Endometrial microvascular endothelial cells (primary cell): Measurements from ENCODE around the gene FNBP1. TPM values are rescaled to one million over a fixed set of nuclear protein-coding genes. Genes with fewer than 3 reads are reported as not detected.

ENCODE experiments used
- in situ Hi-C: cut with HindIII; loops from 2 replicates; pipeline ENCODE4 v1.10.0; 2017; ENCODE audit warnings: low sequenced_read_pairs, low pct_unique_long_range_greater_than_20kb; ENCODE audit errors: inconsistent ontology term
- total RNA-seq: library from RNA; depleted of rRNA; stranded (reverse); fragments of >200 nt; gene quantifications from one replicate; pipeline ENCODE4 v1.2.3, GENCODE V29; 2015; ENCODE audit errors: inconsistent ontology term

Gene FNBP1
- total RNA-seq, 1 donor from 2014 or later: 6.9 TPM

DNA sequence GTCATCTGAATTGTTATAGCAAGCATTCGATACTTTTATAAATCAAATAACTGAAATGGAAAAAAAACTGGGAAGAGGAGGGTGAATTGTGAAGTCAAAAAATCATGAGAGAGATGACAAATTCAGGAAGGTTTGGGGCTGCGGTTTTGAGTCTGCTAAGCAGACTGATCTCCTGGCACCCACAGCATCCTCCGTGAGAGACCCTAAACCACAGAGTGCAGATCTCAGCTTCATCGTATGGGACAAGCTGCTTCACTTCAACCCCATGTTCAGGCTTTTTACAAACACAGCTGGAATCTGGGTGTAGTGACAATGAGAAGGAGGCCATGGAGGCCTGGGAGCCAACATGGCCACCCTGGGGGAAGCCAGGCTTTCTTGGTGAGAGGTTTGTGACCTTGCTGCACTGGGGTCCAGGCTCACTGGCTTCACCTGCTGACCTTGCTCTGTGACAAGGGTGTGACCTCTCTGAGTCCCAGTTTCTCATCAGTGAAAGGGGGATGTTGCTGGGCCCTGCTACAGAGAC, 188.3 kb downstream of the FNBP1 start:
- in situ Hi-C loops: no loop called here

DNA sequence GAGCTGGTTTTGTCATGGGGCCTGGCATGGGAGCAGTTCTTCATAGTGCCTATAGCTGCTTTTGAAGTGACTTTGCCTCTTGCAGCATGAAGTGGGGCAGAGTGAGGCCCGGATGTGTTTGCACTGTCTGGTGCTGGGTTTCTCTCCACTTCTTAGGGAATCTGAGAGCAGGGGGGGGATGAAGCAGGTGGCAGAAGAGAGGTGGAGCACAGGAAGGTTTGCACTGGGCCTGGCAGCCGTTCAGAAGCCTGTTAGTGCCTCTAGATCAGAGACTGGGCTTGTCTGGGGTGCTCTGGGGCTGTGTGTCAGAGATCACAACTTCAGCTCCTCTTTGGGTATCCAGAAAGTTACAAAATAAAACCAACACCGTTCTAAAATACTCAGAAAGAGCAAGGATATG, 189.4 kb downstream of the FNBP1 start:
- in situ Hi-C loops: no loop called here

GRCh38 chr9:129852579-129852978, 190.4 kb downstream of the FNBP1 start:
- in situ Hi-C loops: no loop called here

GRCh38 chr9:129851821-129852220, 191.2 kb downstream of the FNBP1 start:
- in situ Hi-C loops: no loop called here

GRCh38 chr9:129850821-129851550, 192.0 kb downstream of the FNBP1 start:
- in situ Hi-C loops: no loop called here

GRCh38 chr9:129849901-129850300, 193.1 kb downstream of the FNBP1 start:
- in situ Hi-C loops: no loop called here

DNA sequence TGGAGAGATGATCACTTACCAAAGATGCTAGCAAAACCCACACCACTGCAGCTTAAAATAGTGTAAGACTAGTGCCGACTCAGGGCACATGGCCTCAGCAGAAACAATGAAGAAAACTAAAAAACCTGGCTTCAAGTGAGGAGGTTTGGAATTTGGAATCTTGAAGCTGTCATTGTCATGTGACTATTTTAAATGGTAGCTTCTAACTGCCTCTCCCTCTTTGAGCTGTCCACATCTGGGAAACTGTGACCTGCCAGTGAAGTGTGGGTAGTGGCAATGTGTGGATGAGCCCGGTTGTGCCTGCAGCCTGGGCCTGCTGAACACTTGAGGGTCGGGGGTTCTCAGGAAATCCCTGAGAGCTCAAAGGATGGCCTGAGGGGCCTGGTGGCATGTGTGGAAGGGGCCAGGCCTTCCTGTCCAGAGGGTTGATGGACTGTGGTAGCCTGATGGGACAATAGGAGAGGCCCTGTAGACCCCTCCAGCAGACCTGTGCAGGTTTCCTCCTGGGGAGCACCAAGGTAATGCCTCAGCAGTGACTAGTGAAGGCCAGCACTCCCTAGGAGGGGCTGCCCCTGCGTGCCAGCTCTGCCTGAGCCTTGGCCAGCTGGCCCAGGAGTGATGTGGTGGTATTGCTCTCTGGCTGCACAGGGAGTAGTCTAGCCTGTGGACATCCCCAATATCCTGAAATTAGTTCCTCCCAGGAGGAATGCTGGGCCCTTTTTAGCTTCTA, 194.1 kb downstream of the FNBP1 start:
- in situ Hi-C loops: no loop called here

DNA sequence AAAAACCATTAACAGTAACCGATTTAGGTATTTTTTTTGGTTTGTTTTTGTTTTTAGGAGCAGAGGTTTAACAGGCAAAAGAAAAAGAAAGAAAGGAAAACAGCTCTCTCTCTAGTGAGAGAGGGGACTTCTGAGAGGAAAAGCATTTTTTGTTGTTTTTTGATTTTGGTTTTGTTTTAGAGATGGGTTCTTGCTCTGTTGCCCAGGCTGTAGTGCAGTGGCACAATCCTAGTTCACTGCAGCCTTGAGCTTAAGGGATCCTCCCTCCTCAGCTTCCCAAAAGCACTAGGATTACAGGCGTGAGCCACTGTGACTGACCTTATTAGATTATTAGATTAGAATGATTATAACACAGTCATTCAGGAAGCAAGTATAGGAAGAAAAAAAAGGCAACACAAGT, 197.6 kb downstream of the FNBP1 start:
- in situ Hi-C loops: no loop called here

- in situ Hi-C loops: no loop called here
These were observed 201.9 kb downstream of the FNBP1 start for GRCh38 chr9:129841071-129841470.

GRCh38 chr9:129840034-129840433, 203.0 kb downstream of the FNBP1 start:
- in situ Hi-C loops: no loop called here

DNA sequence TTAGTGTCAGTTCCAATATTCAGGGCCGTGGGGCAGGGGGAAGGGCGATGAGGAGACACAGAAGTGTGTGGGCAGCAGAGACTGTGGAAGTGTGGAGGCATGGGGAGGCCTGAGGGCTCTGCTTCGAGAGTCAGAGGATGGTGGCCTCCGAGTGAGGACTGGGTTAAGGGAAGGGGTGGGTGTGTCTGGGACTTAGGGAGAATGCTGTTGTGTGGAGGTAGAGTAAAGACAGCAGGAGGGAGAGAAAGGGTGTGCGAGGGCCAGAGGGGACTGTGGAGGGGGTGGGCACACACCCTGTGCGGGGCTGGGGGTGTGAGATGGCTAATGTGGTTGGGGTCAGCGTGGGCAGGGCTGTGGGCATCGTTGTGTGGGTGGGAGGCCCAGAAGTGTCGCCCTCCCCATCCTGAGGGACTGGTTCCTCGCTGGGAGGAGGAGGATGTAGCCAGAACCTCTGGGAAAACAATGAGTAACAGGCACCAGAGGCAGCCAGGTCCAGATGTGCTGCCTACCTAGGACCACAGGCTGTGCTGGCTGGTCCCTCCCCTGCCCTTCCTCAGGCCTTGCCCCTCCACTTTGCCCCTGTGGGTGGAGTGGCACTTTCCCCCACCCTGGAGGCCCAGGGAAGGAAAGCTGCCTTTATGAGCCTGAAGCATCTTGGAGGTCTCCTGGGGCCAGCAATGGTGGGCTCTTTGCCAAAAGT, 203.5 kb downstream of the FNBP1 start:
- in situ Hi-C loops: no loop called here

- in situ Hi-C loops: no loop called here
These were observed 204.2 kb downstream of the FNBP1 start for GRCh38 chr9:129838707-129839259.

Other genes starting within 250 kb of the FNBP1 start
- gene TOR1B, start 240.0 kb downstream of the FNBP1 start, total RNA-seq: 27.0 TPM
- gene TOR1A, start 219.1 kb downstream of the FNBP1 start, total RNA-seq: 92.7 TPM
- gene C9orf78, start 207.9 kb downstream of the FNBP1 start, total RNA-seq: 45.3 TPM
- gene USP20, start 207.7 kb downstream of the FNBP1 start, total RNA-seq: 9.8 TPM
- 21.6 TPM for gene GPR107, start 10.7 kb upstream of the FNBP1 start, total RNA-seq
- gene NCS1, start 129.2 kb upstream of the FNBP1 start, total RNA-seq: 41.6 TPM
- gene HMCN2, start 222.6 kb upstream of the FNBP1 start, total RNA-seq: not detected